Endothelial cell of umbilical vein (primary cell): Measurements from ENCODE around the gene TRIM52. TPM values are rescaled to one million over a fixed set of nuclear protein-coding genes. Genes with fewer than 3 reads are reported as not detected.

Source experiments
- BruUV-seq: library from RNA; stranded (reverse); fragments of 400-500 nt; replicated peaks from 2 replicates; lab custom pipeline; 2021; lab: Mats Ljungman, UMichigan
- CTCF ChIA-PET: fragments of 300-600, 350-600 bp; sonication (Branson Sonifier 250); formaldehyde crosslinking; loops from one replicate; lab custom pipeline; 2021; ENCODE audit warnings: antibody characterized with exemption, inconsistent platforms; lab: Charles Lee
- POLR2A ChIA-PET: fragments of 300-600, 350-600 bp; sonication (Branson Sonifier 250); formaldehyde crosslinking; loops from one replicate; lab custom pipeline; 2021; ENCODE audit warnings: antibody characterized with exemption, inconsistent platforms; lab: Charles Lee
- DNase-seq: peaks from one replicate; pipeline ENCODE4 v3.0.0-alpha.2; 2011; ENCODE audit warnings: low read depth, low spot score
- FAIRE-seq: peaks from 2 replicates; lab custom pipeline; 2011; peaks lifted over from hg19 to GRCh38; lab: Jason Lieb, UNC
- H2AFZ ChIP-seq: 2 replicates; pipeline ENCODE4 v1.6.0; 2012; ENCODE audit warnings: low read depth, low read length, control low read depth, inconsistent platforms
- H3K27ac ChIP-seq: 2 replicates; pipeline ENCODE4 v1.5.1; 2011; ENCODE audit warnings: low read depth, mild to moderate bottlenecking, control low read depth, low read length, moderate library complexity; ENCODE audit not compliant: insufficient read depth
- H3K27me3 ChIP-seq, 2 experiments: 2 replicates each; pipeline versions ENCODE4 v1.6.0 to v1.6.1; 2011; ENCODE audit warnings: low read length in 2 of 2, mixed read lengths in 1 of 2; ENCODE audit not compliant: control insufficient read depth in 2 of 2, insufficient read depth in 2 of 2
- H3K36me3 ChIP-seq, 2 experiments: 2 replicates in 1 of 2; 3 replicates in 1 of 2; pipeline ENCODE4 v1.5.1; 2011; ENCODE audit warnings: low read length in 2 of 2, mild to moderate bottlenecking in 1 of 2, moderate library complexity in 1 of 2; ENCODE audit not compliant: control insufficient read depth in 2 of 2, insufficient read depth in 2 of 2; ENCODE audit errors: extremely low read depth in 1 of 2
- H3K4me1 ChIP-seq: 3 replicates; pipeline ENCODE4 v1.5.1; 2011; ENCODE audit warnings: mild to moderate bottlenecking, low read length; ENCODE audit not compliant: control insufficient read depth, insufficient read depth; ENCODE audit errors: extremely low read depth
- H3K4me2 ChIP-seq: 2 replicates; pipeline ENCODE4 v1.6.1; 2011; ENCODE audit warnings: low read length, control low read depth, mixed read lengths; ENCODE audit not compliant: insufficient read depth
- H3K4me3 ChIP-seq, 3 experiments: fragments of 200-600 bp in 1 of 3; sonication (generic), shearing (Covaris generic) in 1 of 3; replicated peaks in 1 of 3; 2 replicates each; pipeline ENCODE4 v1.5.1; 2011 to 2016; ENCODE audit warnings: control low read depth in 3 of 3, low read length in 3 of 3, mild to moderate bottlenecking in 2 of 3, inconsistent platforms in 1 of 3, low read depth in 1 of 3, moderate library complexity in 1 of 3; ENCODE audit not compliant: insufficient read depth in 1 of 3
- H3K79me2 ChIP-seq: 2 replicates; pipeline ENCODE4 v1.6.0; 2012; ENCODE audit warnings: low read length, inconsistent platforms; ENCODE audit not compliant: control insufficient read depth, insufficient read depth
- H3K9ac ChIP-seq: replicated peaks from 2 replicates; pipeline ENCODE3; 2011; ENCODE audit warnings: low read length, control low read depth; ENCODE audit not compliant: insufficient read depth; ENCODE audit errors: extremely low read depth
- H3K9me1 ChIP-seq: replicated peaks from 3 replicates; pipeline ENCODE4 v1.6.0; 2011; ENCODE audit warnings: mild to moderate bottlenecking, low read length; ENCODE audit not compliant: control insufficient read depth, insufficient read depth; ENCODE audit errors: extremely low read depth
- H3K9me3 ChIP-seq: replicated peaks from 2 replicates; pipeline ENCODE4 v1.5.1; 2012; ENCODE audit warnings: low read length, inconsistent platforms; ENCODE audit not compliant: control insufficient read depth, insufficient read depth
- H4K20me1 ChIP-seq: replicated peaks from 2 replicates; pipeline ENCODE3; 2011; ENCODE audit warnings: mild to moderate bottlenecking, low read length; ENCODE audit not compliant: control insufficient read depth, insufficient read depth; ENCODE audit errors: extremely low read depth
- EZH2 ChIP-seq: IDR thresholded peaks from 2 replicates; pipeline ENCODE4 v1.6.1; 2012; ENCODE audit warnings: borderline replicate concordance, low read depth, mild to moderate bottlenecking, moderate library complexity, low read length, inconsistent platforms; ENCODE audit not compliant: severe bottlenecking
- FOS ChIP-seq: IDR thresholded peaks from 2 replicates; pipeline ENCODE4 v1.6.1; 2011; ENCODE audit warnings: mild to moderate bottlenecking, low read length, moderate library complexity, borderline replicate concordance; ENCODE audit not compliant: insufficient read depth
- GATA2 ChIP-seq: IDR thresholded peaks from 2 replicates; pipeline ENCODE4 v1.7.0; 2011; ENCODE audit warnings: low read depth, mild to moderate bottlenecking, moderate library complexity, mixed read lengths, low read length; ENCODE audit not compliant: insufficient read length, insufficient read depth
- JUN ChIP-seq: IDR thresholded peaks from 2 replicates; pipeline ENCODE4 v1.6.1; 2011; ENCODE audit warnings: borderline replicate concordance, low read depth; ENCODE audit not compliant: insufficient read length, insufficient read depth
- MYC ChIP-seq: IDR thresholded peaks from one replicate; pipeline ENCODE4 v1.6.1; 2011; ENCODE audit warnings: mild to moderate bottlenecking, low read depth, low read length
- POLR2A ChIP-seq: IDR thresholded peaks from 2 replicates; pipeline ENCODE4 v1.6.1; 2012; ENCODE audit warnings: low read depth, mild to moderate bottlenecking, control low read depth, low read length
- POLR2AphosphoS5 ChIP-seq: IDR thresholded peaks from 2 replicates; pipeline ENCODE4 v1.6.1; 2012; ENCODE audit warnings: low read depth, mild to moderate bottlenecking, control low read depth, low read length, moderate library complexity; ENCODE audit not compliant: insufficient read depth
- dilution Hi-C: fragments of 300-500 bp; cut with MboI; formaldehyde crosslinking; loops from one replicate; pipeline ENCODE4 v1.15.0; 2019; ENCODE audit warnings: low sequenced_read_pairs; ENCODE audit not compliant: extremely low pct_ligation_motif_present
- intact Hi-C: fragments of 100-400 bp; cut with micrococcal nuclease; formaldehyde crosslinking; loops from one replicate; pipeline ENCODE4 v1.10.0; 2022
- polyA plus RNA-seq, 4 experiments: library from polyadenylated mRNA; depleted of rRNA in 3 of 4; stranded (reverse) in 3 of 4; unstranded in 1 of 4; fragments of >200 nt; gene quantifications; 2 replicates each; pipeline versions ENCODE4 v1.2.1 to v1.2.3, GENCODE V29; 2011 to 2012; ENCODE audit warnings: missing spikeins in 1 of 4
- total RNA-seq: library from RNA; stranded (reverse); gene quantifications from 2 replicates; pipeline ENCODE4 v1.2.3, GENCODE V29; 2021
- TF ChIP-seq, protein P1 (sequence below): IDR thresholded peaks from 2 replicates; pipeline ENCODE4 v1.6.1; 2011; ENCODE audit not compliant: insufficient read depth, insufficient read length
- TF ChIP-seq, protein P2 (sequence below), 2 donors: IDR thresholded peaks; 1 replicate in 1 of 2; 2 replicates in 1 of 2; pipeline ENCODE4 v1.5.1; 2011; ENCODE audit warnings: low read length in 2 of 2, mild to moderate bottlenecking in 2 of 2, moderate library complexity in 2 of 2, control low read depth in 1 of 2, inconsistent platforms in 1 of 2, low read depth in 1 of 2; ENCODE audit not compliant: insufficient read depth in 1 of 2; ENCODE audit errors: extremely low read depth in 1 of 2

Gene TRIM52
- total and polyA plus RNA-seq, 2 donors (not counting 3 experiments of a cell fraction or from before 2014, with no cell fraction given): 5.6 to 10.1 TPM

DNA sequence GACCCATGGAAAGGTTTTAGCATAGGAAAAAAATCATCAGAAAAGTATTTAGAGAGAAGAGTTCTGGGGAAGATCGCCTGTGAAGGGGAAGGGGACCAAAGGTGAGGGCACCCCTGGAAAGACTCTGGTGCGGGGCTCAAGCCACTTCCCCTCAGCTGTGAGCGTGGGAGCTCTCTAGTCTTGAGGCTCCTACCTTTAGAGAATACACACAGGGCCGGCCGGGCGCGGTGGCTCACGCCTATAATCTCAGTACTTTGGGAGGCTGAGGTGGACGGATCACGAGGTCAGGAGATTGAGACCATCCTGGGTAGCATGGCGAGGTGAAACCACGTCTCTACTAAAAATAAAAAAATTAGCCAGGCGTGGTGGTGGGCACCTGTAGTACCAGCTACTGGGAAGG is 30.9 kb downstream of the TRIM52 start:
- Histone ChIP-seq H3K9me1 (no peaks in the 10 kb centered on the region), H3K79me2 (peaks cover 4% of the 10 kb centered on the region), H3K36me3 (peaks cover 0 to 18% of the 10 kb centered on the region in 2 experiments), H3K9ac (no peak overlapping the region), H4K20me1 (no peaks in the 10 kb centered on the region), H3K4me2 (no peak overlapping the region), H3K4me1 (peaks cover 2% of the 10 kb centered on the region), H3K9me3 (no peaks in the 10 kb centered on the region), H2AFZ (no peak overlapping the region), H3K4me3 (no peak overlapping the region), H3K27ac (no peak overlapping the region), H3K27me3 (no peaks in the 10 kb centered on the region)
- intact Hi-C loops (no loop called here), dilution Hi-C loops (no loop called here)
- no peak for TF ChIP-seq GATA2
- TF ChIP-seq POLR2AphosphoS5: no peak
- TF ChIP-seq, protein P1, sequence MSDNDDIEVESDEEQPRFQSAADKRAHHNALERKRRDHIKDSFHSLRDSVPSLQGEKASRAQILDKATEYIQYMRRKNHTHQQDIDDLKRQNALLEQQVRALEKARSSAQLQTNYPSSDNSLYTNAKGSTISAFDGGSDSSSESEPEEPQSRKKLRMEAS: no peak
- TF ChIP-seq MYC: no peak
- no peak for TF ChIP-seq JUN
- TF ChIP-seq, protein P2, sequence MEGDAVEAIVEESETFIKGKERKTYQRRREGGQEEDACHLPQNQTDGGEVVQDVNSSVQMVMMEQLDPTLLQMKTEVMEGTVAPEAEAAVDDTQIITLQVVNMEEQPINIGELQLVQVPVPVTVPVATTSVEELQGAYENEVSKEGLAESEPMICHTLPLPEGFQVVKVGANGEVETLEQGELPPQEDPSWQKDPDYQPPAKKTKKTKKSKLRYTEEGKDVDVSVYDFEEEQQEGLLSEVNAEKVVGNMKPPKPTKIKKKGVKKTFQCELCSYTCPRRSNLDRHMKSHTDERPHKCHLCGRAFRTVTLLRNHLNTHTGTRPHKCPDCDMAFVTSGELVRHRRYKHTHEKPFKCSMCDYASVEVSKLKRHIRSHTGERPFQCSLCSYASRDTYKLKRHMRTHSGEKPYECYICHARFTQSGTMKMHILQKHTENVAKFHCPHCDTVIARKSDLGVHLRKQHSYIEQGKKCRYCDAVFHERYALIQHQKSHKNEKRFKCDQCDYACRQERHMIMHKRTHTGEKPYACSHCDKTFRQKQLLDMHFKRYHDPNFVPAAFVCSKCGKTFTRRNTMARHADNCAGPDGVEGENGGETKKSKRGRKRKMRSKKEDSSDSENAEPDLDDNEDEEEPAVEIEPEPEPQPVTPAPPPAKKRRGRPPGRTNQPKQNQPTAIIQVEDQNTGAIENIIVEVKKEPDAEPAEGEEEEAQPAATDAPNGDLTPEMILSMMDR (IDR thresholded peaks at IDR 0.05; ENCODE audit: extremely low read depth in 1 of 2, insufficient read depth in 1 of 2, low read depth in 1 of 2, low read length in 2 of 2): no peak
- no peak for TF ChIP-seq POLR2A
- TF ChIP-seq EZH2: no peak
- no peak for TF ChIP-seq FOS
- DNase-seq (no peak), FAIRE-seq (no peak)
- ChIA-PET POLR2A (no interaction called here), CTCF (no interaction called here)
- BruUV-seq: no TSS peak
